ENCODE data around the gene TCF23. TPM values are rescaled to one million over a fixed set of nuclear protein-coding genes. Genes with fewer than 3 reads are reported as not detected.
"Not testable (repeated sequence)": the region's sequence is repeated elsewhere in the genome, so short reads cannot be mapped to it uniquely, and the experiment has no call there.

TCF23 gene
- not detected in 2 replicates for total RNA-seq (2014; rRNA removed; shearing (Covaris generic); ENCODE audit: low replicate concordance)

- in situ Hi-C loops (cut with HindIII; ENCODE audit: low pct_unique_long_range_greater_than_20kb, low sequenced_read_pairs) = no loop called here
- DNase-seq (ENCODE audit: low read depth) = no peak
These were observed at the start of gene TCF23 for GRCh38 chr2:27148801-27149439. Gene TCF23, plus strand, starts transcription at chr2:27149004. Its CDS starts 130 bp downstream, at chr2:27149134.

- in situ Hi-C loops (cut with HindIII; ENCODE audit: low pct_unique_long_range_greater_than_20kb, low sequenced_read_pairs) = loop anchor here (25.0 kb wide), 1 partner anchor 163 kb away; the partner anchor contains the start of gene SLC30A3
- no peak for DNase-seq (ENCODE audit: low read depth)
These were observed 49.4 kb upstream of the TCF23 start for GRCh38 chr2:27099334-27099955.

DNA sequence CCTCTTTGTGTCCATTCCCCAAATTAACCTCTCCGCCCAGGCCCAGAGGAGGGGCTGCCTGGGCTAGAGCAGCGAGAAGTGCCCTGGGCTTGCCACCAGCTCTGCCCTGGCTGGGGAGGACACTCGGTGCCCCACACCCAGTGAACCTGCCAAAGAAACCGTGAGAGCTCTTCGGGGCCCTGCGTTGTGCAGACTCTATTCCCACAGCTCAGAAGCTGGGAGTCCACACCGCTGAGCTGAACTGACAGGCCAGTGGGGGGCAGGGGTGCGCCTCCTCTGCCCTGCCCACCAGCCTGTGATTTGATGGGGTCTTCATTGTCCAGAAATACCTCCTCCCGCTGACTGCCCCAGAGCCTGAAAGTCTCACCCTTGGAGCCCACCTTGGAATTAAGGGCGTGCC lies 48.8 kb upstream of the TCF23 start:
- in situ Hi-C loops (cut with HindIII; ENCODE audit: low pct_unique_long_range_greater_than_20kb, low sequenced_read_pairs) = no loop called here

DNA sequence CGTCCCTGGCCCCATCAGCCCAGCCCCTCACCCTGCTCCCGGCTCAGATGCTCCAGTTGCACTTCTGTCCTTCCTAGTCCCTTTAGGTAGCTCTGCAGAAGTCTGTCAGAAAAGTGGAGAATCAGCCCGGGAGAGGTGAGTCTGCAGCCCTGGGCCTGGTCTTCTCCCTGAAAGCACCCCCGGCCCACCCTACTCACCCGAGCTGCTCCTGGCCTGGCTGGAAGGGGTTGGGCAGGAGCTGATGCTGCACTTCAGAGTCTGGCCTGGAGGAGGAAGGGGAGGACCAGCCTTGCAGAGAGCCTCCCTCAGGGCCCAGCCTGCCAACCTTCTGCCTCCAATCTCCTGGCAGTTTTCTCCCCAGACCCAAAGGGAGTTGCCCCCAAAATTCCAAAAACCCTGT lies 46.5 kb upstream of the TCF23 start:
- DNase-seq (ENCODE audit: low read depth) = no peak
- in situ Hi-C loops (cut with HindIII; ENCODE audit: low pct_unique_long_range_greater_than_20kb, low sequenced_read_pairs) = no loop called here

More for the DNA sequence above, 48.8 kb upstream of the TCF23 start:
- no peak for DNase-seq (ENCODE audit: low read depth)

GRCh38 chr2:27105981-27106380 lies 42.8 kb upstream of the TCF23 start:
- in situ Hi-C loops (cut with HindIII; ENCODE audit: low pct_unique_long_range_greater_than_20kb, low sequenced_read_pairs) = no loop called here

GRCh38 chr2:27108221-27108620 lies 40.6 kb upstream of the TCF23 start:
- in situ Hi-C loops (cut with HindIII; ENCODE audit: low pct_unique_long_range_greater_than_20kb, low sequenced_read_pairs) = no loop called here
- DNase-seq (ENCODE audit: low read depth) = no peak

More at GRCh38 chr2:27105981-27106380, 42.8 kb upstream of the TCF23 start:
- no peak for DNase-seq (ENCODE audit: low read depth)

GRCh38 chr2:27109083-27109482 lies 39.7 kb upstream of the TCF23 start:
- in situ Hi-C loops (cut with HindIII; ENCODE audit: low pct_unique_long_range_greater_than_20kb, low sequenced_read_pairs) = no loop called here
- no peak for DNase-seq (ENCODE audit: low read depth)

- DNase-seq (ENCODE audit: low read depth); in situ Hi-C loops (cut with HindIII; ENCODE audit: low pct_unique_long_range_greater_than_20kb, low sequenced_read_pairs): not testable (repeated sequence)
These were observed 38.0 kb upstream of the TCF23 start for GRCh38 chr2:27110603-27111352.

- in situ Hi-C loops (cut with HindIII; ENCODE audit: low pct_unique_long_range_greater_than_20kb, low sequenced_read_pairs); DNase-seq (ENCODE audit: low read depth): not testable (repeated sequence)
These were observed 37.3 kb upstream of the TCF23 start for GRCh38 chr2:27111392-27112078.

DNA sequence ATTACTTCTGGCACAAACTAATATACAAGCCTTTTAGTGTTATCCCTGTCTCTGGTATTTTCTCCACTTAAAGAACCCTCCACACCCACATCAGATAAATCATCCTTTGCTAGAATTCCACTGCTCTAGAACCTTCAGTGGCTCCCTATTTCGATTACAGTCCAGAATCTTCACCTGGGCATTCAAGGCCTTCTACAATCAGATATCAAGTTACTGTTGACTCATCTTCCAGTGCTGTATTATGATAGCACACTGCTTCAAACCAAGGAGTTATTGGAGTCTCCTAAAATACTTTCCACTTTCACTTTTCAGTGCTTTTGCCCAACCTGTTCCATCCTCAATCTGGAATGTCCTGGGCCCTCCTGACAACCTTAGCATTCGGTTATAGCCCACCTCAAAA lies 33.3 kb upstream of the TCF23 start:
- in situ Hi-C loops (cut with HindIII; ENCODE audit: low pct_unique_long_range_greater_than_20kb, low sequenced_read_pairs) = no loop called here
- no peak for DNase-seq (ENCODE audit: low read depth)

GRCh38 chr2:27117995-27118524 lies 30.7 kb upstream of the TCF23 start:
- in situ Hi-C loops (cut with HindIII; ENCODE audit: low pct_unique_long_range_greater_than_20kb, low sequenced_read_pairs) = no loop called here
- no peak for DNase-seq (ENCODE audit: low read depth)

- no peak for DNase-seq (ENCODE audit: low read depth)
- in situ Hi-C loops (cut with HindIII; ENCODE audit: low pct_unique_long_range_greater_than_20kb, low sequenced_read_pairs) = no loop called here
These were observed 30.1 kb upstream of the TCF23 start, which contains the start of gene CGREF1 for GRCh38 chr2:27118525-27119329. Gene CGREF1, minus strand, starts transcription at chr2:27119128. Its CDS starts 14,762 bp downstream, at chr2:27104366.

DNA sequence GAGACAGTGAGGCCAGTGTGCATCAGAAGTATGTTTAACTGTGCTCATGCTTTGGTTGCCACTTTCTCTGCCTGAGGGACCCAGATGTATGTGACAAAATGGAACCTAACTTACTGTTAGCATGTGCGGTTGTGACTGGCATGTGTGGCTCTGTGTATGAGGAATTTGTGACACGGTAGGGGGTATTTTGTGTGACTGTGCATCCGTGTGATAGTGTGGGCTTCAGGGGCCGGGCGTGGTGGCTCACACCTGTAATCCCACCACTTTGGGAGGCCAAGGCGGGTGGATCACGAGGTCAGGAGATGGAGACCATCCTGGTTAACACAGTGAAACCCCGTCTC lies 29.5 kb upstream of the TCF23 start:
- DNase-seq (ENCODE audit: low read depth); in situ Hi-C loops (cut with HindIII; ENCODE audit: low pct_unique_long_range_greater_than_20kb, low sequenced_read_pairs): not testable (repeated sequence)

DNA sequence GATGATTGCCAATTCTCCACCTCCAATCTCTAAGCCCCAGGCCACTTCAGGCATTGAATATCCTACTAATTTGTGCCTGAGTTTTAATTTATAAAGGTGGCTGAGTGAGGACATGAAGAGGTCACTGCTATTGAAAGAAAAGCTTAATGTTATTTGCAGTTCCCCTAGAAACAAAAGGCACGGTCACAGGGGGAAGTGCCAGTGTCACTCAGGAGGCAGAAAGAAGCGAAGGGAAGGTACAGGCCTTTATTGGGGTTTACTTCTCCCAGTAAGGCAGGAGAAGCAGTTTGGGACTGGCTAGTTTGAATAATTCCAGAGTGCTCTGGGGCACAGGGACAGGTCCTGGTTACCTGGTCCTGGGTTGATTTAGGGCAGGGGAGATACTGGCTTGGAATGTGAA lies 26.9 kb upstream of the TCF23 start:
- in situ Hi-C loops (cut with HindIII; ENCODE audit: low pct_unique_long_range_greater_than_20kb, low sequenced_read_pairs) = no loop called here
- DNase-seq (ENCODE audit: low read depth) = no peak

- no peak for DNase-seq (ENCODE audit: low read depth)
- in situ Hi-C loops (cut with HindIII; ENCODE audit: low pct_unique_long_range_greater_than_20kb, low sequenced_read_pairs) = no loop called here
These were observed 26.0 kb upstream of the TCF23 start for GRCh38 chr2:27122791-27123190.

GRCh38 chr2:27123302-27124150 lies 25.3 kb upstream of the TCF23 start, which contains the start of gene ABHD1:
Gene ABHD1, plus strand, starts transcription at chr2:27123815. Its CDS starts 134 bp downstream, at chr2:27123949.
- DNase-seq (ENCODE audit: low read depth) = peak; percentile 41
- in situ Hi-C loops (cut with HindIII; ENCODE audit: low pct_unique_long_range_greater_than_20kb, low sequenced_read_pairs) = no loop called here

- no peak for DNase-seq (ENCODE audit: low read depth)
- in situ Hi-C loops (cut with HindIII; ENCODE audit: low pct_unique_long_range_greater_than_20kb, low sequenced_read_pairs) = no loop called here
These were observed 23.7 kb upstream of the TCF23 start for GRCh38 chr2:27125104-27125503.

All from Caki2 (cell line).